C1 segment of cervical spinal cord (tissue), 14 donors: ENCODE measurements around the gene SURF1.
"Not testable (repeated sequence)": the region's sequence is repeated elsewhere in the genome, so short reads cannot be mapped to it uniquely, and the experiment has no call there.

ENCODE experiments used
- DNase-seq, 14 donors: peaks; one replicate each; lab custom pipeline; 2025; lab: John Stamatoyannopoulos, UW

SURF1 gene

DNA sequence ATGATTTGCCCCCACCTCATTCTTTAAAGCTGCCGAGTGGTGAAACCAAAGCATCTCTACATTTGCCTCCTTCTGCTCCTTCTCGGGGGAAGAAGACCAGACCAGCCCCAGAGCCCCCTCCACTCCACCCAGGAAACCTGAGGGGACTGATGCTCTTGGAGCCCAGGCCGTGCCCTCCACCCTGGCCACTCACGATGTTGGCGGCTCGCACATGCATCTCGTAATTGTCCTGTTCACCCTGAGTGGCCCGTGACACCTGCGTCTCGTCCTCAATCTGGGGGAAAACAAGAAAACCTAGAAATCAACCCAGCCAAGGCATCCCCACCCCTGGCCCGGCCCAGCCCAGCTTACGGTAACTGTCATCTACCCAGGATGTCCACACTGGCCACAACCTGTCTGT lies 11.3 kb downstream of the SURF1 start:
- DNase-seq, result no peak

DNA sequence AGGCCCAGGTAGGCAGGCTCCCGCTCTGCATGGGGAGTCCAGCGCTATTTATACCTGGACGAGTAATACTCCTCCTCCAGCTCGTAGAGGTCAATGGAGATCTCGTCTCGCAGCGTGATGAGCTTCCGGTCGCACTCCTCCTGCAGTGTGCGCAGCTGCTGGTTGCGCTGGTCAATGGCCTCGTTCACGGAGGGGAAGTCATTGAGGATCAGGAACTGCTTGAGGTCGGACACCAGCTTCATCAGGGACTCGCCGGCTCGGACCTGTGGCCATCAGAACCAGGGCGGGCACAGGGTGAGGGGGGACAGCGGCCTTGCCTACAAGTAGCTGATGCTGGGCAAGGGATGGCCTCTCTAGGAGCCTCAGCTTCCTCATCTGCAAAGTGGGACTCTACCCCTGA lies 12.2 kb downstream of the SURF1 start:
- DNase-seq, result no peak

DNA sequence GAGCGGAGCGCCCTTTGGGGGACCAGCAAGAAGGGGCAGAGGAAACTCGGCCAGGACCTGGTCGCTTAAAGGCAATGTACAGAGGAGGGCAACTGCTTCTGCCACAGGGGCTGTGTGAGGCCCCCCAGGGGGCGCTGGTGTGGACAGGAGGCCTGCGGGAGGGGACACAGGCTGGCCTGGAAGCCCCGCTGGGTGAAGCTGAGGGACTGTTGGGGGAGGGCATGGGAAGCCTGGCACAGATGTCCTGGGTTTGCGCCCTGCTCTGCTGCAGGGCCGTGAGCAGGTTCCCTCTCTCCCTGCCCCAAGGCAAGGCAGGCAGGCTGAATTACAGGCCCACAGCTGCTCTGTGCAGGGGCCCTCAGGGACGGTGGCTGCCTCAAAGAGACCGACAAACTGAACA lies 13.7 kb downstream of the SURF1 start:
- DNase-seq, result no peak

- DNase-seq, result no peak
Measured at GRCh38 chr9:133342069-133342406, 14.2 kb downstream of the SURF1 start.

- DNase-seq, result peak in 6 of 14 donors; percentile 6 to 43 (median 29)
Measured at GRCh38 chr9:133341369-133342068, 14.8 kb downstream of the SURF1 start.

GRCh38 chr9:133340916-133341315 lies 15.4 kb downstream of the SURF1 start:
- DNase-seq, result no peak

DNA sequence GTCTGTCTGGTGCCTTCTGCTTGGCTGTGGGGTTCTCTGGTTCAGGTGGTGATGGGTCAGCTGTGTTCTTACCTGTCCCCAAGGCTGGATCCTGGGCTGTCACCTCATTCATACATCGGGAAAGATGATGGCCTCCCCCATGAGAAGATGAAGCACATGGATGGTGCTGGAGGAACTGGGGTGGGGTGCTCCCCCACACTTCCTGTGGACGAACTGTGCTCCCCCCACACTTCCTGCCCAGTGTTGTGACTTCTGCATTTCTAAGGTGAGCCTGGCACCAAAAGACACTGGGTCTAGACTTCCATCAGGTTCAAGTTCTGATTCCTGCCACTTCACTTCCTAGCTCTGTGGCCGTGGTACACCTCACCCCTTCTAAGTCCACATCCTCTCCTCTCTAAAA lies 16.0 kb downstream of the SURF1 start:
- peak in 1 of 14 donors; percentile 14 for DNase-seq

- DNase-seq, result no peak
Measured at GRCh38 chr9:133339641-133340040, 16.6 kb downstream of the SURF1 start.

GRCh38 chr9:133335924-133336811 lies 20.1 kb downstream of the SURF1 start, which contains the start of gene SURF6:
Gene SURF6, minus strand, starts transcription at chr9:133336188. Its CDS starts 56 bp downstream, at chr9:133336132.
- peak; percentile 34 to 93 (median 81) for DNase-seq

DNA sequence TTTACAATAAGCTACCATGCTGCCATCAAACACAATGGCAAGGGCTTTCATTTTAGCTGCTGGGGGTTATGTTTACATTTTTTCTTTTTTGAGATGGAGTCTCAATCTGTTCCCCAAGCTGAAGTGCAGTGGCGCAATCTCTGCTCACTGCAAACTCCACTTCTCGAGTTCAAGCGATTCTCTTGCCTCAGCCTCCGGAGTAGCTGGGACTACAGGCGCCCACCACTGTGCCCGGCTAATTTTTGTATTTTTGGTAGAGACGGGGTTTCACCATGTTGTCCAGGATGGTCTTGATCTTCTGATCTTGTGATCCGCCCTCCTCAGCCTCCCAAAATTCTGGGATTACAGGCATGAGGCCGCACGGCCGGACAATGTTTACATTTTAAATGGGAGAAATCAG lies 21.4 kb downstream of the SURF1 start:
- DNase-seq, result not testable (repeated sequence)

DNA sequence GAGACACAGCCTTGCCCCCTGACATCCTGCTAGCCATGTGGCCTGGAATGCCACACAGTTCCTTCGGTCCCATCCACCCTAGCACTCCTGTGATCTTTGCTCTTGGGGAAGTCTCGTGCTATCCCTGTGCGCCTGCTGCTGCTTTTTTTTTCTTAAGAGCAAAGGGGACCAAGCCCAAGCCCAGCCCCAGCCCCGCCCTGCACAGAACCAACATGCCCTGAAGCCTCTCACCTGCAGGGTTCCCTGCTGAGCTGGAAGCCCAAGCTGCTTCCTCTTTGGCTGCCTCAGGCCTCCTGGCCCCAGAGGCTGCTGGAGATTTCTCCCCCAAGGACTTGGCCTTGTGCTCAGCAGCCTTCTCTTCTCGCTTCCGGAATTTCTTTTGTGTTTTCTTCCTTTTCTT lies 22.1 kb downstream of the SURF1 start:
- DNase-seq, result no peak

DNA sequence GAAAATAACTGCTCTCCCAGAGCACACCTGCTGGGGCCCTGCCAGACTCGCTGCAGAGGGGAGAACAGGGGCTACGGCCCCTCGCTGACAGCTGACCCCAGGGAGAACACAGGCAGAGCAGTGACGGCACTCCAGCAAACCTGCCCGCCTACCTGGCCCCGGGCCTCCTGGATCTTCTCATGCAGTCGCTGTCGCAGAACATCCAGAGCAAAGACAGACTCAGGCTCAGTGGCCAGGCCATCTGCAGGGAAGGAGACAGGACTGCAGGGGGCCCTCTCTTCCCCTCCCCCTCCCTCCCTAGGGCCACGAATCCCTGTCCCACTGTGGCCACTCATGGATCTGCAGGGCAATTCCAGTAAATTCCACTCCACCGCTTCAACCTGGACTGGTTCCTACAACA lies 22.7 kb downstream of the SURF1 start:
- no peak for DNase-seq

DNA sequence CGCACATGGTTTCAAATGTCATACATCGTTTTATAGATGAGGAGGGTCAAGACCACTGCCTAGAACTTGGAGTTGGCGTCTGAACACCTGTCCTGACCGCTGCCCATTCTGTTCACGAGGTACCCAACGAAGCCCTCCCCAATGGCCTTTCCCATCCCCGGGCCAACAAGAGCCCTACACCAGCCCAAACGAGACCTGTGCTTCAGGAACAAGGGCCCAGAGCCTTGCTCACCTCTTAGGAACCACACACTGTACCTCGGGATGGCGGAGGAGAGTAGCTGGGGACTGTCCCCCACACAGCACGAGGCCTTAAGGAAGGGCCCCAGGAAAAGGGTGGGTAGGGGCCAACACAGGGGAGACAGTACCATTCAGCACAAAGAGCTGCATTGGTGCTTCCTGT lies 23.3 kb downstream of the SURF1 start:
- no peak for DNase-seq

DNA sequence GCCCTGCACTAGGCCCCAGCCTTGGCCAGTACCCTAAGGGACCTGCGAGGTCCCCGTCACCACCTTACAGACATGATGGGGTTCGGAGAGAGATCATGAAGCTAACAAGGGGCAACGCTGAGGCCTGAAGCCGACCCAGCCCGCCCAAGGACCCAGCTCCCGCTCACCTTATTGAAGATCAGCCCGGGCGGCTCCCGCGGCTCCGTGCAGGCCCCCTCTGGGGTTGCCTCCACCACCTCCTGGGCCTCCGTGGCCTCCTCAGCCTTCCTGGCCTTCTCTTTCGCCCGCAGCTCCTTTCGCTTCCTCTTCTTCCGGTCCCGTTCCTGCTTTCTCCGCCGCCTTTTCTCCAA lies 23.9 kb downstream of the SURF1 start:
- no peak for DNase-seq

GRCh38 chr9:133331641-133332380 lies 24.5 kb downstream of the SURF1 start:
- no peak for DNase-seq

- no peak for DNase-seq
Measured at GRCh38 chr9:133331221-133331620, 25.1 kb downstream of the SURF1 start.

DNA sequence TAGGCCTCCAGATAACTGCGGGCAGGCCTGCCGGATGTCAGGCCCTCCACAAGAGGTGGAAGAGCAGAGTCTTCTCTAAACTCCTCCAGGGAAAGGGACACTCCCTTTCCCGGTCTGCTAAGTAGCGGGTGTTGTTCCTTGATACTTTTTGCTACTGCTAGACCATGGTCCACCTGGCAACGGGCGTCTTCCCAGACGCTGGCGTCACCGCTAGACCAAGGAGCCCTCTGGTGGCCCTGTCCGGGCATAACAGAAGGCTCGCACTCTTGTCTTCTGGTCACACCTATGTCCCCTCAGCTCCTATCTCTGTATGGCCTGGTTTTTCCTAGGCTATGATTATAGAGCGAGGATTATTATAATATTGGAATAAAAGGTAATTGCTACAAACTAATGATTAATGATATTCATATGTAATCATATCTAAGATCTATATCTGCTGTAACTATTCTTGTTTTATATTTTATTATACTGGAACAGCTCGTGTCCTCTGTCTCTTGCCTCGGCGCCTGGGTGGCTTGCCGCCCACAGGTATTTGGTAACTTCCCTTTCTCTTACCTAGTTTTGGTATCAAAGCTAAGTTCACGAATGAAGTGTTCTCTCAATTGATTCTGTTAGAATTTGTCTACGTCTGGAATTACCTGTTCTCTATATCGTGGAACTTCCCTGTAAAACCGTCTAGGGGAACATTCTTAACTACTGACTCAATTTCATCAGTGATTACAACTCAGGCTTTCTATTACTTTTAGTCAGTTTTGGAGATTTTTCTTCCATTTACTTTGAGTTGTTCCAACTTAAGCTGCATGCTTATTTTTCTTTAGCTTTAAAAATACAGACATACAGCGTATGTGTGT lies 26.8 kb downstream of the SURF1 start:
- peak in 2 of 14 donors; percentile 2 to 4 for DNase-seq

GRCh38 chr9:133327834-133328484 lies 28.3 kb downstream of the SURF1 start:
- no peak for DNase-seq

DNA sequence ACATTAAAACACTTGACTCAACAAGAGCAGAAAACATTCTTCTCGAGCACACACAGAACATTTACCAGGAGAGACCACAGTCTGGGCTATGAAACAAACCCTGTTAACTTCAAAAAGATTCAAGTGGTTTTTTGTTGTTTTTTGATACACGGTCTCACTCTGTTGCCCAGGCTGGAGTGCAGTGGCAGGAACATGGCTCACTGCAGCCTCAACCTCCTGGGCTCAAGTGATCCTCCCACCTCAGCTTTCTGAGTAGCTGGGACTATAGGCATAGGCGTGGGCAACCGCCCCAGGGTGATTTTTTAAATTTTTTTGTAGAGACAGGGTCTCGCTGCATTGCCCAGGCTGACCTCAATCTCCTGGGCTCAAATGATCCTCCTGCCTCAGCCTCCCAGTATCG lies 29.3 kb downstream of the SURF1 start:
- DNase-seq, result not testable (repeated sequence)

DNA sequence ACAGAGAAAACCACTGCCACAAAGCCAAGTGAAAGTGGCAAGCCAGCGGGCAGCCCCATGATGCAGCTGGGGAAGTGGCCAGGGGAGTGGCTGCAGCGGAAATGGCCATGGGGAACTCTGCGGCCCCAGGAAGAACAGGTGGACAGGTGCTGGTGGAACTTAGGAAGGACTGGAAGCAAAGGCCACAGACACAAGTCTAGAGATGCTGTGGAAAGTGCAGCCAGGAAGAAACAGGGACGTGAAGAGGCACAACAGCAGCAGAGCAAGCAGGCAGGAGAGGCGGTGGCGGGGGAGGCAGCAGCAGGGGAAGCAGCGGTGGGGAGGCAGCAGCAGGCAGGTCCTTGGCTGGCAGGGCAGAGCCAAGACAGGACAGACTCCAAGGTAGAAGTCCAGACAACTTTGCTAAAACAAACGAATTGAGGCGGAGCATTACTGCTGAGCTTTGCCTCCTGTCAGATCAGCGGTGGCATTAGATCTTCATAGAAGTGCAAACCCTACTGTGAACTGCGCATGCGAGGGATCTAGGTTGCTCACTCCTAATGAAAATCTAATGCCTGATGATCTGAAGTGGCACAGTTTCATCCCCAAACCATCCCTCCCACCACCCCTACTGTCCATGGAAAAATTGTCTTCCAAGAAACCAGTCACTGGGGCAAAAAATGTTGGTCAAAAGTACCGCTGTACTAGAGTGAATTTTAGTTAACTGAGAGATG lies 32.1 kb downstream of the SURF1 start:
- DNase-seq, result no peak
